ENCODE data around the gene CBX1.
A peak's percentile ranks its signal among the peaks of the same experiment; 100 is the strongest.

GRCh38 chr17:48037036-48037837 lies 64.0 kb downstream of the CBX1 start, which contains the start of gene COPZ2:
- TF ChIP-seq POLR2AphosphoS5 (IDR thresholded peaks at IDR 0.05) (no peak), CTCF (IDR thresholded peaks at IDR 0.05) (peak; percentile 46 to 62), POLR2A (IDR thresholded peaks at IDR 0.05) (no peak), EP300 (IDR thresholded peaks at IDR 0.05) (no peak)

All from suprapubic skin (tissue), 4 donors.